ENCODE measurements around the gene ANKRD52. TPM values are rescaled to one million over a fixed set of nuclear protein-coding genes. Genes with fewer than 3 reads are reported as not detected.

ANKRD52 gene
- total RNA-seq, 2 donors from 2014 or later, result 59.3 to 99.3 TPM

DNA sequence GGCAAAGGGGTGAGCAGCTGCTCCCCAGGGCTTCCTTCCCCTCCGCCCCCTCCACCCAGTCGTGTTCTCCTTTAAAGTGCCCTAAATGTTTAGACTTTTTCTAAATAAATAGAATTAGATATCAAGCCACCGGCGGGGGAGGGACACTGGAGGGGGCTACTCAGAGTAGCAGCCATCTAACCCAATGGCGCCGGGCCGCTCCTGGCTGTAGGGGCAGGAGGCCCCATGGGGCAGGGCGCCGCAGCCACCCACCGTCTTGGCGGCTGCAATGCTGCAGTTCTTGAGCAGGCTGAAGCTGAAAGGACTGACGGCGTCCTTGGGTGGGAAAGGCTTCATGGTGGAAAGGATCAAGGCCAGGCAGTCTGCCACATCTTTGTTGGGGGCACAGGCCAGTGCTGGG, 15.2 kb downstream of the ANKRD52 start:
- Mint-ChIP-seq H3K4me1 (ENCODE audit: low read depth in 2 of 2) (peaks cover 0 to 8% of the 10 kb centered on the region in 2 donors), H3K4me3 (no peak overlapping the region), H3K36me3 (peaks cover 6% of the 10 kb centered on the region), H3K9me3 (no peaks in the 10 kb centered on the region), H3K27ac (no peak overlapping the region), H3K27me3 (no peaks in the 10 kb centered on the region)
- DNase-seq (ENCODE audit: low spot score), result no peak
- ATAC-seq, result no peak

DNA sequence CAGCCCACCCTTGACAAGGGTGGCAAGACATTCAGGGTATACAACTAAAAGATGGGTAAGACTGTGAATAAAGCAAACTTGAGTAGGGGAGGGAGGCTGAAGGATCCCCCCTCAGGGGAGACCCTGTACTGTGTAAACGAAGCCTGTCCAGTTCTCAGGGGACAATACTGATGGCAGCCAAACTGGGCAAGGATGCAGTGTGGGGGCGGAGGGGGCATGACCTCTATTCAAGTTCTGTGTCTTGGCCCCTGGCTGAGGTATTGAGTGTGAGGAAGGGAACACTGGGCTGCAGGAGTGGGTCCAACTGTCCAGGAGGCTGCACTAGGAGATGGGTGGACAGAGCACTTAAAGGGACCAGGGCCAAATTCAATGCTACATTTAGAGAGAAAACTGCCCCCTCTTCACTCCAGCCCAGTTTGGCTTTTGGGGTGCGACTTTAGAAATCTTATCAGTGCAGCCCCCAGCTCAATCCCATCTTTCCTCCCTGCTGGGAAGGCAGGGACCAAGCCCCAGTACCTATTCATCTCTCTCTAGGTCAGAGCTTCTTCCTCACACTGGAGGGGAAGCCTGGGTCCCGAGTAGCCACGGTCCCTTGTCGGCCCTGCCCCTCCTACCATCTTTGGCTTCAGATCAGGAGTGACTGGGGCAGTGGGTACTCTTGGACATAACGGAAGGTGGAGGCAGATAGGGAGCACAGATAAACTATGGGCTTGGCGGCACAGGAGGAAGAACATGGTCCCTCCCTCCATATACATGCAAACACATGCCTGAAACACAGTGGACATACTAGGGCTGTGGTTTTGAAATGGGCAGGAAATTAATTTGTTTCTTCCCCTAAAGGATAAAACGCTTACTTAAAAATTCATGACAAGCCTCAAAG, 16.5 kb downstream of the ANKRD52 start:
- ATAC-seq, result no peak
- H3K36me3 Mint-ChIP-seq, result peaks cover 6% of the 10 kb centered on the region
- no peak for DNase-seq (ENCODE audit: low spot score)
- no peaks in the 10 kb centered on the region for H3K27me3 Mint-ChIP-seq
- H3K4me3 Mint-ChIP-seq, result no peak overlapping the region
- no peaks in the 10 kb centered on the region for H3K9me3 Mint-ChIP-seq
- peaks cover 0 to 4% of the 10 kb centered on the region in 2 donors for H3K4me1 Mint-ChIP-seq (ENCODE audit: low read depth in 2 of 2)
- H3K27ac Mint-ChIP-seq, result no peak overlapping the region

DNA sequence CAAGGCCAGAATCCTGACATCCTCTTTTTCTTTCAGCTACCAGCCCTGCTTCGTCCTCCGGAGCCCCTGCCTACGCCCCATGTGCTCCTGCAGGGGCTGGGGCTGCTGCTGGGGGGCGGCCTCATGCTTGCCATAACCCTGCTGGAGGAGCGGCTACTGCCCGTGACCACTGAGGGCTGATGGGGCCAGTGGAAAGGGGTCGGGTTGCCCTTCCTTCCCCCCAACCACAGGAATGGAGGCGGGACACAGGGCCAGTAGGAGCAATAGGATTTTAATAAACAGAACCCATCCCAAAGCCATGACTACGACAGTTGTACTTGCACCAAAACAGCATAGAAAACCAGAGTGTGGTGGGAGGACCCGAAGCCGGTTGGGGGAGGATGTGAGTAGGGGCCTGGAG, 20.6 kb downstream of the ANKRD52 start:
- ATAC-seq (no peak), DNase-seq (ENCODE audit: low spot score) (no peak)
- H3K27ac Mint-ChIP-seq, result no peak overlapping the region
- H3K27me3 Mint-ChIP-seq, result no peaks in the 10 kb centered on the region
- H3K9me3 Mint-ChIP-seq, result no peaks in the 10 kb centered on the region
- H3K4me1 Mint-ChIP-seq (ENCODE audit: low read depth in 2 of 2), result peaks cover 0 to 4% of the 10 kb centered on the region in 2 donors
- H3K4me3 Mint-ChIP-seq, result no peak overlapping the region
- no peaks in the 10 kb centered on the region for H3K36me3 Mint-ChIP-seq

- H3K4me3 Mint-ChIP-seq, result no peak overlapping the region
- H3K9me3 Mint-ChIP-seq, result no peaks in the 10 kb centered on the region
- H3K27ac Mint-ChIP-seq, result no peak overlapping the region
These were observed 21.2 kb downstream of the ANKRD52 start for GRCh38 chr12:56236985-56237384.

GRCh38 chr12:56236091-56236490, 22.1 kb downstream of the ANKRD52 start:
- DNase-seq (ENCODE audit: low spot score) (no peak), ATAC-seq (no peak)
- Mint-ChIP-seq H3K27ac (no peak overlapping the region), H3K9me3 (no peaks in the 10 kb centered on the region), H3K27me3 (no peaks in the 10 kb centered on the region), H3K36me3 (no peaks in the 10 kb centered on the region), H3K4me1 (ENCODE audit: low read depth in 2 of 2) (no peaks in the 10 kb centered on the region), H3K4me3 (no peak overlapping the region)

More at GRCh38 chr12:56236985-56237384, 21.2 kb downstream of the ANKRD52 start:
- Mint-ChIP-seq H3K27me3 (no peaks in the 10 kb centered on the region), H3K4me1 (ENCODE audit: low read depth in 2 of 2) (peaks cover 0 to 2% of the 10 kb centered on the region in 2 donors), H3K36me3 (no peaks in the 10 kb centered on the region)
- peak in 1 of 2 donors; percentile 3 for ATAC-seq
- no peak for DNase-seq (ENCODE audit: low spot score)

- H3K36me3 Mint-ChIP-seq, result no peaks in the 10 kb centered on the region
- ATAC-seq (no peak), DNase-seq (ENCODE audit: low spot score) (peak; percentile 54)
- H3K4me3 Mint-ChIP-seq, result no peak overlapping the region
- H3K27ac Mint-ChIP-seq, result no peak overlapping the region
- H3K9me3 Mint-ChIP-seq, result no peaks in the 10 kb centered on the region
- no peaks in the 10 kb centered on the region for H3K4me1 Mint-ChIP-seq (ENCODE audit: low read depth in 2 of 2)
- no peaks in the 10 kb centered on the region for H3K27me3 Mint-ChIP-seq
These were observed 23.3 kb downstream of the ANKRD52 start for GRCh38 chr12:56234746-56235436.

GRCh38 chr12:56231184-56231582, 27.0 kb downstream of the ANKRD52 start:
- no peak overlapping the region for H3K4me3 Mint-ChIP-seq
- ATAC-seq (peak in 1 of 2 donors; percentile 29), DNase-seq (ENCODE audit: low spot score) (no peak)
- no peak overlapping the region for H3K27ac Mint-ChIP-seq
- no peaks in the 10 kb centered on the region for H3K27me3 Mint-ChIP-seq
- no peaks in the 10 kb centered on the region for H3K4me1 Mint-ChIP-seq (ENCODE audit: low read depth in 2 of 2)
- H3K36me3 Mint-ChIP-seq, result no peaks in the 10 kb centered on the region
- H3K9me3 Mint-ChIP-seq, result no peaks in the 10 kb centered on the region

GRCh38 chr12:56230432-56231183, 27.6 kb downstream of the ANKRD52 start:
- DNase-seq (ENCODE audit: low spot score), result no peak
- no peaks in the 10 kb centered on the region for H3K36me3 Mint-ChIP-seq
- peak in 1 of 2 donors; percentile 55 for ATAC-seq

DNA sequence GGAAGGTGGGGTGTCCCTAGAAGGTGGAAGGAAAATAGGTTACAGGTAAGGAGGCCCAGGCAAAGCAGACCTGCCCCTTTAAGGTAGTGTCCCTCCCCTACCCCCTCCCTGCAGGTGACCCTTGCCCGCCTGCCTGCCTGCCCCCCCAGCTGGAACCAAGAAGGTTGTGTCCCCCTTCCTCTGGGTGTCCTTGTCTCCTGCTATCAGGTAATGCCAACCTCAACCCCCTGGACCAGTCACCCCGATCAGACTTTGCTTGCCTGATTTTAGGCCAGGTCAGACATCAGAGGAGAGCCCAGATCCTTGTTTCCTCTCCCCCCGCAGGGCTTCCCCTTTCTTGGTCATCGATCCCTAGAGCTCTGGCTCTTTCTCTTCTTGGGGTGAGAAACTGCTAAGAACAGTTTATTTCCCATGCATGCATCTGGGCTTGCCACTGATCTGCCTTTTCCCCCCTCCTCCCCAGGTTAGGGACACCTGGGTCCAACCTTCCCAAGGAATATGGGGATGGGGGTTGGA, 28.2 kb downstream of the ANKRD52 start, which contains the start of gene SLC39A5:
TSS of gene SLC39A5 (plus strand) at position 136 of the 516 bp plus-strand sequence. CDS start 1,224 bp downstream, outside the sequence.
- DNase-seq (ENCODE audit: low spot score), result no peak
- no peak within 1 kb of the TSS for H3K4me3 Mint-ChIP-seq
- H3K9me3 Mint-ChIP-seq, result no peaks in the 10 kb centered on the region
- no peaks in the 10 kb centered on the region for H3K27me3 Mint-ChIP-seq
- no peaks in the 10 kb centered on the region for H3K36me3 Mint-ChIP-seq
- peaks cover 7 to 8% of the 10 kb centered on the region in 2 donors for H3K4me1 Mint-ChIP-seq (ENCODE audit: low read depth in 2 of 2)
- no peak within 1 kb of the TSS for H3K27ac Mint-ChIP-seq
- ATAC-seq, result no peak

More at GRCh38 chr12:56230432-56231183, 27.6 kb downstream of the ANKRD52 start:
- peaks cover under 1 to 2% of the 10 kb centered on the region in 2 donors for H3K4me1 Mint-ChIP-seq (ENCODE audit: low read depth in 2 of 2)
- H3K27ac Mint-ChIP-seq, result no peak overlapping the region
- H3K9me3 Mint-ChIP-seq, result no peaks in the 10 kb centered on the region
- no peak overlapping the region for H3K4me3 Mint-ChIP-seq
- no peaks in the 10 kb centered on the region for H3K27me3 Mint-ChIP-seq

GRCh38 chr12:56229082-56229481, 29.1 kb downstream of the ANKRD52 start:
- Mint-ChIP-seq H3K36me3 (no peaks in the 10 kb centered on the region), H3K4me1 (ENCODE audit: low read depth in 2 of 2) (peaks cover 12 to 15% of the 10 kb centered on the region in 2 donors), H3K27me3 (no peaks in the 10 kb centered on the region), H3K27ac (no peak overlapping the region), H3K9me3 (no peaks in the 10 kb centered on the region), H3K4me3 (no peak overlapping the region)
- DNase-seq (ENCODE audit: low spot score) (no peak), ATAC-seq (no peak)

GRCh38 chr12:56224954-56225353, 33.2 kb downstream of the ANKRD52 start:
- no peaks in the 10 kb centered on the region for H3K27me3 Mint-ChIP-seq
- no peaks in the 10 kb centered on the region for H3K9me3 Mint-ChIP-seq
- peak overlapping the region; percentile 88 for H3K4me3 Mint-ChIP-seq
- peaks cover 35 to 48% of the 10 kb centered on the region in 2 donors for H3K4me1 Mint-ChIP-seq (ENCODE audit: low read depth in 2 of 2)
- peak overlapping the region; percentile 92 to 98 for H3K27ac Mint-ChIP-seq
- ATAC-seq, result no peak
- no peaks in the 10 kb centered on the region for H3K36me3 Mint-ChIP-seq
- DNase-seq (ENCODE audit: low spot score), result no peak

GRCh38 chr12:56224102-56224701, 34.0 kb downstream of the ANKRD52 start, which contains the start of gene NABP2:
NABP2 (plus strand) TSS chr12:56224342; CDS start chr12:56224857, 515 bp downstream.
- no peaks in the 10 kb centered on the region for H3K36me3 Mint-ChIP-seq
- ATAC-seq, result peak; percentile 93 to 94
- H3K27ac Mint-ChIP-seq, result peak within 1 kb of the TSS; percentile 92 to 98
- no peaks in the 10 kb centered on the region for H3K9me3 Mint-ChIP-seq
- no peaks in the 10 kb centered on the region for H3K27me3 Mint-ChIP-seq
- peak within 1 kb of the TSS; percentile 88 for H3K4me3 Mint-ChIP-seq
- peaks cover 35 to 48% of the 10 kb centered on the region in 2 donors for H3K4me1 Mint-ChIP-seq (ENCODE audit: low read depth in 2 of 2)
- DNase-seq (ENCODE audit: low spot score), result peak; percentile 99

Data from natural killer cell treated with Interleukin-12 subunit alpha and Interleukin-12 subunit beta and Interleukin-15 and Interleukin-18, amount 100 ng/mL, for 72 hours (primary cell).